Liver (tissue), 9 donors: ENCODE measurements around the gene KCNK16. TPM values are rescaled to one million over a fixed set of nuclear protein-coding genes. Genes with fewer than 3 reads are reported as not detected.

ENCODE experiments used
- DNase-seq: peaks from one replicate; pipeline ENCODE4 v3.0.0-alpha.2; 2017; ENCODE audit warnings: low spot score
- H3K27ac ChIP-seq, 2 donors: one replicate each; pipeline ENCODE4 v1.7.0; 2013; ENCODE audit warnings: inconsistent platforms in 2 of 2, low read length in 2 of 2, control low read depth in 1 of 2, low read depth in 1 of 2, mild to moderate bottlenecking in 1 of 2
- H3K27me3 ChIP-seq, 4 donors: one replicate each; pipeline versions ENCODE4 v1.6.1 to v1.7.0; 2013; ENCODE audit warnings: low read length in 3 of 4, inconsistent platforms in 1 of 4, mild to moderate bottlenecking in 1 of 4, moderate library complexity in 1 of 4; ENCODE audit not compliant: control insufficient read depth in 4 of 4, insufficient read depth in 4 of 4
- H3K36me3 ChIP-seq, 4 donors: one replicate each; pipeline versions ENCODE4 v1.6.1 to v1.7.0; 2013; ENCODE audit warnings: low read length in 3 of 4, mild to moderate bottlenecking in 3 of 4, low read depth in 1 of 4, moderate library complexity in 1 of 4; ENCODE audit not compliant: control insufficient read depth in 4 of 4, insufficient read depth in 3 of 4
- H3K4me1 ChIP-seq, 4 donors: one replicate each; pipeline versions ENCODE4 v1.6.1 to v1.7.0; 2013; ENCODE audit warnings: low read length in 3 of 4, mild to moderate bottlenecking in 3 of 4, moderate library complexity in 1 of 4; ENCODE audit not compliant: control insufficient read depth in 4 of 4, insufficient read depth in 4 of 4
- H3K4me3 ChIP-seq, 3 donors: one replicate each; pipeline versions ENCODE4 v1.6.1 to v1.7.0; 2013; ENCODE audit warnings: low read length in 3 of 3, control low read depth in 1 of 3, low read depth in 1 of 3, mild to moderate bottlenecking in 1 of 3
- H3K9ac ChIP-seq, 2 donors: one replicate each; pipeline ENCODE4 v1.7.0; 2013; ENCODE audit warnings: low read length in 2 of 2, mild to moderate bottlenecking in 2 of 2, moderate library complexity in 2 of 2, control low read depth in 1 of 2, low read depth in 1 of 2
- H3K9me3 ChIP-seq, 4 donors: one replicate each; pipeline versions ENCODE4 v1.6.1 to v1.7.0; 2013; ENCODE audit warnings: low read length in 3 of 4; ENCODE audit not compliant: control insufficient read depth in 4 of 4
- ATF3 ChIP-seq: IDR thresholded peaks from 2 replicates; pipeline ENCODE4 v1.6.1; 2016; ENCODE audit warnings: antibody characterized with exemption
- EGR1 ChIP-seq, 2 donors: IDR thresholded peaks; 2 replicates each; pipeline ENCODE4 v1.6.1; 2016 to 2018; ENCODE audit warnings: antibody characterized with exemption in 2 of 2, low read depth in 2 of 2
- FOXA1 ChIP-seq: IDR thresholded peaks from 2 replicates; pipeline ENCODE4 v1.6.1; 2016; ENCODE audit warnings: antibody characterized with exemption
- FOXA2 ChIP-seq: IDR thresholded peaks from 2 replicates; pipeline ENCODE4 v1.6.1; 2016; ENCODE audit warnings: antibody characterized with exemption
- GABPA ChIP-seq, 2 donors: IDR thresholded peaks in 1 of 2; conservative IDR thresholded peaks in 1 of 2; 2 replicates each; pipeline ENCODE4 v1.6.1; 2016; ENCODE audit warnings: antibody characterized with exemption in 2 of 2, mild to moderate bottlenecking in 1 of 2, moderate library complexity in 1 of 2
- HNF4A ChIP-seq, 2 donors: conservative IDR thresholded peaks; 2 replicates each; pipeline ENCODE4 v1.6.1; 2016; ENCODE audit warnings: antibody characterized with exemption in 2 of 2, mild to moderate bottlenecking in 2 of 2
- HNF4G ChIP-seq: IDR thresholded peaks from 2 replicates; pipeline ENCODE4 v1.6.1; 2016; ENCODE audit warnings: antibody characterized with exemption
- JUND ChIP-seq, 2 donors: IDR thresholded peaks; 2 replicates each; pipeline ENCODE4 v1.6.1; 2016; ENCODE audit warnings: antibody characterized with exemption in 2 of 2
- MAX ChIP-seq: IDR thresholded peaks from 2 replicates; pipeline ENCODE4 v1.6.1; 2016; ENCODE audit warnings: antibody characterized with exemption
- NR2F2 ChIP-seq: IDR thresholded peaks from 2 replicates; pipeline ENCODE4 v1.6.1; 2016; ENCODE audit warnings: antibody characterized with exemption
- RAD21 ChIP-seq, 2 donors: IDR thresholded peaks; 2 replicates each; pipeline ENCODE4 v1.6.1; 2016; ENCODE audit warnings: antibody characterized with exemption in 2 of 2, mild to moderate bottlenecking in 2 of 2
- RXRA ChIP-seq, 2 donors: IDR thresholded peaks; 2 replicates each; pipeline ENCODE4 v1.6.1; 2017 to 2018; ENCODE audit warnings: antibody characterized with exemption in 2 of 2, mild to moderate bottlenecking in 1 of 2
- SP1 ChIP-seq: IDR thresholded peaks from 2 replicates; pipeline ENCODE4 v1.6.1; 2018; ENCODE audit warnings: antibody characterized with exemption, mild to moderate bottlenecking
- TAF1 ChIP-seq: conservative IDR thresholded peaks from 2 replicates; pipeline ENCODE4 v1.6.1; 2016; ENCODE audit warnings: antibody characterized with exemption, mild to moderate bottlenecking
- YY1 ChIP-seq: IDR thresholded peaks from 2 replicates; pipeline ENCODE4 v1.6.1; 2016; ENCODE audit warnings: antibody characterized with exemption, mild to moderate bottlenecking
- ZBTB33 ChIP-seq: IDR thresholded peaks from 2 replicates; pipeline ENCODE4 v1.6.1; 2016; ENCODE audit warnings: antibody characterized with exemption
- WGBS: extraction: QIAGEN DNeasy Blood & Tissue Kit; methylation state at CpG from one replicate; pipeline ENCODE4 v1.1.7; 2013; 5-methylcytosine and 5-hydroxymethylcytosine counted together
- polyA plus RNA-seq, 2 donors: library from polyadenylated mRNA; stranded (reverse) in 1 of 2; unstranded in 1 of 2; fragments of 200-250 nt in 1 of 2; fragments of >200 nt in 1 of 2; fragmentation: Nextera tagmentation in 1 of 2; extraction: Ambion mirVana in 1 of 2; gene quantifications; one replicate each; pipeline versions ENCODE4 v1.2.1 to v1.2.3, GENCODE V29; 2013 to 2015
- total RNA-seq, 2 donors: library from RNA; depleted of rRNA; stranded (reverse); fragments of >200 nt; gene quantifications; one replicate each; pipeline ENCODE4 v1.2.3, GENCODE V29; 2014
- TF ChIP-seq, protein P1 (sequence below): fragments of 150-350 bp; IDR thresholded peaks from 2 replicates; pipeline ENCODE4 v1.5.1; 2017; ENCODE audit warnings: improper control_type of control experiment, low read depth, low read length; ENCODE audit not compliant: missing input control
- TF ChIP-seq, protein P2 (sequence below): IDR thresholded peaks from 2 replicates; pipeline ENCODE4 v1.6.1; 2016; ENCODE audit warnings: antibody characterized with exemption, mild to moderate bottlenecking
- donor health status: healthy.
- donor health status: healthy.
- donor health status: healthy.
- donor health status: healthy.
- donor health status: healthy.

KCNK16 gene
- total and polyA plus RNA-seq, 4 donors = not detected

GRCh38 chr6:39302669-39303424 lies 19.7 kb downstream of the KCNK16 start:
- TF ChIP-seq GABPA (IDR thresholded peaks at IDR 0.05 in 1 of 2, conservative IDR thresholded peaks at IDR 0.05 in 1 of 2) (no peak), RXRA (IDR thresholded peaks at IDR 0.05) (peak; percentile 19 to 68), EGR1 (IDR thresholded peaks at IDR 0.05; ENCODE audit: low read depth in 2 of 2) (no peak), FOXA1 (no peak), RAD21 (IDR thresholded peaks at IDR 0.05) (peak; percentile 98 to 99), MAX (no peak), YY1 (no peak)
- TF ChIP-seq, protein P1, sequence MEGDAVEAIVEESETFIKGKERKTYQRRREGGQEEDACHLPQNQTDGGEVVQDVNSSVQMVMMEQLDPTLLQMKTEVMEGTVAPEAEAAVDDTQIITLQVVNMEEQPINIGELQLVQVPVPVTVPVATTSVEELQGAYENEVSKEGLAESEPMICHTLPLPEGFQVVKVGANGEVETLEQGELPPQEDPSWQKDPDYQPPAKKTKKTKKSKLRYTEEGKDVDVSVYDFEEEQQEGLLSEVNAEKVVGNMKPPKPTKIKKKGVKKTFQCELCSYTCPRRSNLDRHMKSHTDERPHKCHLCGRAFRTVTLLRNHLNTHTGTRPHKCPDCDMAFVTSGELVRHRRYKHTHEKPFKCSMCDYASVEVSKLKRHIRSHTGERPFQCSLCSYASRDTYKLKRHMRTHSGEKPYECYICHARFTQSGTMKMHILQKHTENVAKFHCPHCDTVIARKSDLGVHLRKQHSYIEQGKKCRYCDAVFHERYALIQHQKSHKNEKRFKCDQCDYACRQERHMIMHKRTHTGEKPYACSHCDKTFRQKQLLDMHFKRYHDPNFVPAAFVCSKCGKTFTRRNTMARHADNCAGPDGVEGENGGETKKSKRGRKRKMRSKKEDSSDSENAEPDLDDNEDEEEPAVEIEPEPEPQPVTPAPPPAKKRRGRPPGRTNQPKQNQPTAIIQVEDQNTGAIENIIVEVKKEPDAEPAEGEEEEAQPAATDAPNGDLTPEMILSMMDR = peak; percentile 93
- Histone ChIP-seq H3K9ac (no peak overlapping the region), H3K36me3 (no peaks in the 10 kb centered on the region), H3K27ac (no peak overlapping the region), H3K4me3 (no peak overlapping the region), H3K27me3 (no peaks in the 10 kb centered on the region), H3K9me3 (no peaks in the 10 kb centered on the region), H3K4me1 (peaks cover 7 to 21% (median 15%) of the 10 kb centered on the region in 4 donors)
- WGBS = 7% methylated on average over 11 of the region's 11 CpGs
- peak; percentile 84 for DNase-seq

GRCh38 chr6:39302011-39302410 lies 20.5 kb downstream of the KCNK16 start:
- H3K27ac ChIP-seq = no peak overlapping the region
- H3K4me3 ChIP-seq = no peak overlapping the region
- H3K4me1 ChIP-seq = peaks cover 14 to 30% (median 23%) of the 10 kb centered on the region in 4 donors
- H3K36me3 ChIP-seq = no peaks in the 10 kb centered on the region
- no peak for DNase-seq
- TF ChIP-seq FOXA2 (no peak), RAD21 (IDR thresholded peaks at IDR 0.05) (no peak), SP1 (no peak), GABPA (IDR thresholded peaks at IDR 0.05 in 1 of 2, conservative IDR thresholded peaks at IDR 0.05 in 1 of 2) (no peak), NR2F2 (no peak), HNF4A (conservative IDR thresholded peaks at IDR 0.05) (no peak), YY1 (no peak), ZBTB33 (no peak), FOXA1 (no peak), ATF3 (no peak), HNF4G (no peak), RXRA (IDR thresholded peaks at IDR 0.05) (no peak), JUND (IDR thresholded peaks at IDR 0.05) (no peak), MAX (no peak), TAF1 (no peak), EGR1 (IDR thresholded peaks at IDR 0.05; ENCODE audit: low read depth in 2 of 2) (no peak)
- TF ChIP-seq, protein P1 = no peak
- TF ChIP-seq, protein P2, sequence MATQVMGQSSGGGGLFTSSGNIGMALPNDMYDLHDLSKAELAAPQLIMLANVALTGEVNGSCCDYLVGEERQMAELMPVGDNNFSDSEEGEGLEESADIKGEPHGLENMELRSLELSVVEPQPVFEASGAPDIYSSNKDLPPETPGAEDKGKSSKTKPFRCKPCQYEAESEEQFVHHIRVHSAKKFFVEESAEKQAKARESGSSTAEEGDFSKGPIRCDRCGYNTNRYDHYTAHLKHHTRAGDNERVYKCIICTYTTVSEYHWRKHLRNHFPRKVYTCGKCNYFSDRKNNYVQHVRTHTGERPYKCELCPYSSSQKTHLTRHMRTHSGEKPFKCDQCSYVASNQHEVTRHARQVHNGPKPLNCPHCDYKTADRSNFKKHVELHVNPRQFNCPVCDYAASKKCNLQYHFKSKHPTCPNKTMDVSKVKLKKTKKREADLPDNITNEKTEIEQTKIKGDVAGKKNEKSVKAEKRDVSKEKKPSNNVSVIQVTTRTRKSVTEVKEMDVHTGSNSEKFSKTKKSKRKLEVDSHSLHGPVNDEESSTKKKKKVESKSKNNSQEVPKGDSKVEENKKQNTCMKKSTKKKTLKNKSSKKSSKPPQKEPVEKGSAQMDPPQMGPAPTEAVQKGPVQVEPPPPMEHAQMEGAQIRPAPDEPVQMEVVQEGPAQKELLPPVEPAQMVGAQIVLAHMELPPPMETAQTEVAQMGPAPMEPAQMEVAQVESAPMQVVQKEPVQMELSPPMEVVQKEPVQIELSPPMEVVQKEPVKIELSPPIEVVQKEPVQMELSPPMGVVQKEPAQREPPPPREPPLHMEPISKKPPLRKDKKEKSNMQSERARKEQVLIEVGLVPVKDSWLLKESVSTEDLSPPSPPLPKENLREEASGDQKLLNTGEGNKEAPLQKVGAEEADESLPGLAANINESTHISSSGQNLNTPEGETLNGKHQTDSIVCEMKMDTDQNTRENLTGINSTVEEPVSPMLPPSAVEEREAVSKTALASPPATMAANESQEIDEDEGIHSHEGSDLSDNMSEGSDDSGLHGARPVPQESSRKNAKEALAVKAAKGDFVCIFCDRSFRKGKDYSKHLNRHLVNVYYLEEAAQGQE = no peak
- whole genome bisulfite sequencing = 95% methylated on average over 2 of the region's 2 CpGs
- no peaks in the 10 kb centered on the region for H3K27me3 ChIP-seq
- H3K9ac ChIP-seq = no peak overlapping the region
- H3K9me3 ChIP-seq = no peaks in the 10 kb centered on the region
